GM21576 (cell line): ENCODE measurements around the gene ERCC5.
A peak's percentile ranks its signal among the peaks of the same experiment; 100 is the strongest.

Source experiments
- ATAC-seq: cut with Tn5 transposase; IDR thresholded peaks from one replicate; pipeline ENCODE4 v1.9.1; 2021; ENCODE audit warnings: mild to moderate bottlenecking, moderate library complexity; ENCODE audit not compliant: unreplicated experiment

ERCC5 gene

DNA sequence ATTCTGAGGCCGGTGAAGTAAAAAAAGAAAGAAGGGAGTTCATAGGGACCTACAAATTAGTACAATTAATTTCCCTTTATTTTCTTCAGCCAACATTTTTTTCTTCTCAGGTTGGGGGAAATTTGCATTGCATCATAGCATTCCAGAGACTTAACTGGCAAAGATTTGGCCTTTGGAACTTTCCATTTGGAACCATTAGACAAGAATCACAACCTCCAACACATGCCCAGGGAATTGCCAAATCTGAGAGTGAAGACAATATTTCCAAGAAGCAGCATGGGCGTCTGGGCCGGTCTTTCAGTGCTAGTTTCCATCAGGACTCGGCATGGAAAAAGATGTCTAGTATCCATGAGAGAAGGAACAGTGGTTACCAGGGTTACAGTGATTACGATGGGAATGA is 6.4 kb upstream of the ERCC5 start:
- ATAC-seq, result no peak

DNA sequence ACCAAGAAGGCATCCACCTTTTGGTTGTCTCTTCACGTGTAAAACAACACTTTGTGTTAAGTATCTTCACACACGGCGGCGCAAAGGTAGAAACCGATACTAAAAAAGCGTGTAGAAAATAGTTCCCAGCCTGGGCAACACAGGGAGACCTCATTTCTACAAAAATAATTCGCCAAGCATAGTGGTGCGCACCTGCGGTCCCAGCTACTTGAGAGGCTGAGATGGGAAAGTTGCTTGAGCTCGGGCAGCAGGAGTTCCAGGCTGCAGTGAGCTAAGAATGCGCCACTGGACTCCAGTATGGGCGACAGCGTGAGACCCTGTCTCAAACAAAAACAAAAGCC is 573 bp upstream of the ERCC5 start:
- peak; percentile 13 for ATAC-seq

DNA sequence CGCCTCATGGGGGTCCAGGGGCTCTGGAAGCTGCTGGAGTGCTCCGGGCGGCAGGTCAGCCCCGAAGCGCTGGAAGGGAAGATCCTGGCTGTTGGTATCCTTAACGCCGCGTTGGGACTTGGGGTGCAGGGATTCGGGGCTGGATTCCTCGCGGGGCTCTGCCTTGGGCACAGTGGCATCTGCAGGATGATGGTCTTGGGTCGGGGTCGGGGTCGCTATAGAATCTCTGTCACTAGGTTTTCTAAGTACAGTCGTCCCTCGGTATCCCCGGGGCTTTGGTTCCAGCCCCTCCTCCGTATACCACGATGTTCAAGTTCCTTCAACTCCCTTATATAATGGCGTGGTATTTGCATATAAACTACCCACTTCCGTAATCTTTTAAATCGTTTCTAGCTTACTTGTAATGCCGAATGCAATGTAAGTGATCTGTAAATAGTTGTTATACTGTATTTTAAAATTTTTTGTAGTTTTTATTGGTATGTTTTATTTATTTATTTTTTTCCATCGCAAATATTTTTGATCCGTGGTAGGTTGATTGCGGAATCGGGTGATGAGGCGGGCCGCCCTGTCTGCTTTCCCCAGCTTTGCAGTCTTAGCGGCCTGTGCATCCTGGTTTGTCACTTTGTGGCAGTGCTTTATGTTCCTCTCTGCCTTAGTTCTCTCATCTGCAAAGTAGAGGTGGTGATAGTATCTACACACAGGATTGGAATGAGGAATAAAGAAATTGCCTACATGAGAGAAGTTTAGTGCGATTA is 606 bp downstream of the ERCC5 start:
- ATAC-seq, result peak; percentile 31

DNA sequence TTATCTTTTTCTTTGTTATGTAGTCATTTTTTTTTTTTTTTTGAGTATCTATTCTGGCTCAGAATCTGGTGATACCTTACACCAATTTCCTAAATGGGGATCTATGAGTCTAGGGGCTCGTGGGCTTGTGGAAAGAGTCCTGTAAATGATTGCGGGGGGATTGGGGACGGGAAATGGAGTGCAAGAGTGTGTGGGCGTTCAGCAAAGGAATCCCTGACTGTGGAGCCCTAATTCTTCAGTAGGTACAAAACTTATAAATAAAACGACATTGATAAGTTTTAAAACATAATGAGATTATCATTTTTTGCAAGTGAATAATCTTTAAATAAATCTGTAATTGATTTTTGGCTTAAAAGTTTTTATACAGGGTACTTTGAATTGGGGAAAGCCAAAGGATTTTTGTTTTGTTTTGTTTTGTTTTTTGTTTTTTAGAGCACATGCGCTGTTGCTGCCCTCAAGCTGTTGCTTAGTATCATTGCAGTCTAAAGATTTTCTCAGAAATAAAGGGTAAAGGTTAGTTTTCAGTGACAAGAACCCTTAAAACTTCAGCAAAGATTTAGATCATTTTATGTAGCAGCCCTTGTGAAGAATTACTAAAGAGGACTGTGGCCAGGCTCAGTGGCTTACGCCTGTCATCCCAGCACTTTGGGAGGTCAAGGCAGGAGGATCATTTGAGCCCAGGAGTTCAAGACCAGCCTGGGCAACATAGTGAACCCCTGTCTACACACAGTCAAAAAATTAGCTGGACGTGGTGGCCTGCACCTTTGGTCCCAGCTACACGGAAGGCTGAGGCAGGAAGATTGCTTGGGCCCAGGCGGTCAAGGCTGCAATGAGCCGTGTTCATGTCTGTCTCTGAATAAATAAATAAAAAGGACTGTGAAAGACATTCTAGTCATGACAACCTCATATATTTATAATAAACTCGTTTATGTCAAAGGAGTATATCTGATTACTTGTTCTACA is 1.7 kb downstream of the ERCC5 start:
- ATAC-seq, result no peak

- ATAC-seq, result no peak
Observed at GRCh38 chr13:102848956-102849355, 3.1 kb downstream of the ERCC5 start.

- no peak for ATAC-seq
Observed at GRCh38 chr13:102852556-102852955, 6.7 kb downstream of the ERCC5 start.

DNA sequence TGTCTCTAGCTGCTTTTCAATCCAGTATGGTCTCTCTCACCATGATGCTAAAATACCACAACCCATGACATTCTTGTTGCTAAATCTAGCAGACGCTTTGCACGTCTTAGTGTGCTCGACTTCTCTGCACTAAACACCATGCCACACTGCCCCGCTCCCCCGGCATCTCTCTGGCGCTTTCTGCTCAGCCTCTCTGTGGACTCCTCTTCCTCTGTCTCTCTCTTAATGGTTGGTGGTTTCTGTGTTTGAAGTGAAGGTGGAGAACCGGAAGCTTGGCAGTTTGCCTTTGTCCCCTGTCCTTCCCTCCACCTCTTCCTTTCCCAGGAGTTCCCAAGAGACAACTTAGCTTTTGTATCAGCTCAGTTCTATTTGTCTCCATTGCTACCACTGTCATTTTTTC is 8.8 kb downstream of the ERCC5 start:
- ATAC-seq, result peak; percentile 74

- ATAC-seq, result no peak
Observed at GRCh38 chr13:102856557-102856956, 10.7 kb downstream of the ERCC5 start.

DNA sequence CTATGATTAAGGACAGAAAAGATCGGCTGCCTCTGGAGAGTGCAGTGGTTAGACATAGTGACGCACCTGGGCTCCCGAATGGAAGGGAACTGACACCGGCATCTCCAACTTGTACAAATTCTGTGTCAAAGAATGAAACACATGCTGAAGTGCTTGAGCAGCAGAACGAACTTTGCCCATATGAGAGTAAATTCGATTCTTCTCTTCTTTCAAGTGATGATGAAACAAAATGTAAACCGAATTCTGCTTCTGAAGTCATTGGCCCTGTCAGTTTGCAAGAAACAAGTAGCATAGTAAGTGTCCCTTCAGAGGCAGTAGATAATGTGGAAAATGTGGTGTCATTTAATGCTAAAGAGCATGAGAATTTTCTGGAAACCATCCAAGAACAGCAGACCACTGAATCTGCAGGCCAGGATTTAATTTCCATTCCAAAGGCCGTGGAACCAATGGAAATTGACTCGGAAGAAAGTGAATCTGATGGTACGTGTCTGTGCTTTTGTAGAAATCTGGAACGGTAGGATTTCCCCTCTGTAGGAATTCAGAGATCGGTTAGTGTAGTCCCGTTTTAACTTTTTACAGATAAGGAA is 16.9 kb downstream of the ERCC5 start:
- ATAC-seq, result no peak

- ATAC-seq, result no peak
Observed at GRCh38 chr13:102863590-102863989, 17.8 kb downstream of the ERCC5 start.

DNA sequence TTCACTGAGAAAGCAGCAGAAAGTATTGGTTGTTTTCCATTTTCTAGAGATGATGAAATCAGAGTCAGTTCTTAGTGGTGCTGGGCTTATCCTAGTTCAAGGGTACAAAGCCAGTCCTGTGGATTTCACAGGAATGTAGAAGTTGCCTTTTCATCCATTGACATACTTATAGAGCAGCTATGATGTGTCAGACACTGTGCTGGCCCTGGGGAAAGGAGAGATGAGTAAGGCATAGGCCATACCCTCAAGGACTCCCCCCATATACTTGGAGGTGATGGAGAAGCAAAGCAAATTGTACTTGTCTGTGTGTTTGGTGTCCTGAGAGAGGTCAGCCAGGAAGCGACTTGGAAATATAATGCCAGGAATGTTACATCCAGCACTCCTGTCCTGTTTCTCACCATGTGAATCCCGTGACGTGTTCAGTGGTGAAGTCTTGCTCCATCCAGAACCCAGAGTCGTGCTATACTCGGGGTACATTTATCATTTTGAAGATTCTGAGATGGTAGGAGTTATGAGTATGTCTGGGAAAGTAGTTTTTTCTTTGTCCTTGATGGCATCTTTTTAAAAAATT is 22.6 kb downstream of the ERCC5 start:
- ATAC-seq, result no peak

- peak; percentile 23 for ATAC-seq
Observed at GRCh38 chr13:102869948-102870676, 24.3 kb downstream of the ERCC5 start.

DNA sequence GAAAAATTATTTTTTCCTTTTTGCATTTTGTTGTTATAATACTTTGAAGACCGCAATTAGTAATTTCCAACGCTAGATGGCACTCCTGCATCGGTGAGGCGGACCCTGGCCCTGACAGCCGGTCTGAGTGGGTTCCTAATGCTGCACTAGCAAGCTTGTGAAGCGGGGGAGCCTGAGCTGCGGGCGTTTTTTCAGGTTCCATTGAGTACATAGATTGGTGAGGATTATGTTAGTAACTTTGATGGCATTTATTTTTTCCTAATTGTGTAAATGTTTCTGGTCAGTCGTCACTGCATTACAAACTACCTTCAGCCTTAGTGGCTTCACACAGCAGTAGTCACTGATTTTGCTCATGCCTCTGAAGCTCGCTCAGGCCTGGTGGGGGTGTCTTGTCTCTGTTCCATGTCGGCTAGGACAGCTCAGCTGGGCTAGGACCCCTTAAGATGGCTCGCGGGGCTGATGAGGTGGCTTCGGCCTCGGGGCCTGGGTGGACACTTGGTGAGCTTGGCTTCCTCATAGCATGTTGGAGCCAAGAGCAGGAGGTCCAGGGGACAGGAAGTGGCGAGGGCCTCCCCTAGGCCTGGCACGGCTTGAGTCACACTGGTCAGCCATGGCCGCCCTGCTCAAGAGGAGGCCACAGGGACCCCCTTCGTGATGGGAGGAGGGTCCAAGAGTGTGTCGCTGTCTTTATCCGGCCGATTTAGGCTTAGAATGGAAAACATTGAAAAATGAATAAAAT is 25.0 kb downstream of the ERCC5 start:
- ATAC-seq, result peak; percentile 60

DNA sequence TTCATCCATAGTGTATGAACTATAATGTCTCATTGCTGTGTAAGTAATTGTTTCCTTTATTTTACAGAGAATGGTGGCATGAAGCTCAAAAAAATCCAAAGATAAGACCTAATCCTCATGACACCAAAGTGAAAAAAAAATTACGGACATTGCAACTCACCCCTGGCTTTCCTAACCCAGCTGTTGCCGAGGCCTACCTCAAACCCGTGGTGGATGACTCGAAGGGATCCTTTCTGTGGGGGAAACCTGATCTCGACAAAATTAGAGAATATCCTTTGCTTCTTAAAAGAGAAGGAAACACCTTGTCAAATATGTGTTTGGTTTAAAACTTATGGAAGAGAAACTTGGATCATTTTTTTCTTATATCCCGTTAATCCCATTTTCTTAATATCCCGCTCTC is 26.3 kb downstream of the ERCC5 start:
- ATAC-seq, result no peak

GRCh38 chr13:102872531-102872930 is 26.7 kb downstream of the ERCC5 start:
- ATAC-seq, result no peak

DNA sequence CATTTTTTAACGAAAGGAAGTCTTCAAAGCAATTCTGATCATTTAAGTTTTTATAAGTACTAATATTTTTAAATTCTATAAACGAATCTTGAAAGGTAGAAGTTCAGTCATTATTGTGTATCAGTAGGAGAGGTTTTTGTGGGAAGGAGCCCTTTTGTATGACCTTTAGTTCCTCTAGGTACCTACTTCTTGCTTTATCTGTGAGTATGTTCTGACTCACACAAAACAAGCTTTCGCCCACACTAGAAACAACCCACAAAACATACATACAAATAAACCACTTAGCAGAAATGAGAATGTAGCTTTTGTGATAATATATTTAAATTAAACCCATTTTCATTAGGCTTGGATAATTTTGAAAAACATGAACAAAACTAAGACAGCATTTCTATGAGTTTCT is 27.8 kb downstream of the ERCC5 start:
- ATAC-seq, result no peak

DNA sequence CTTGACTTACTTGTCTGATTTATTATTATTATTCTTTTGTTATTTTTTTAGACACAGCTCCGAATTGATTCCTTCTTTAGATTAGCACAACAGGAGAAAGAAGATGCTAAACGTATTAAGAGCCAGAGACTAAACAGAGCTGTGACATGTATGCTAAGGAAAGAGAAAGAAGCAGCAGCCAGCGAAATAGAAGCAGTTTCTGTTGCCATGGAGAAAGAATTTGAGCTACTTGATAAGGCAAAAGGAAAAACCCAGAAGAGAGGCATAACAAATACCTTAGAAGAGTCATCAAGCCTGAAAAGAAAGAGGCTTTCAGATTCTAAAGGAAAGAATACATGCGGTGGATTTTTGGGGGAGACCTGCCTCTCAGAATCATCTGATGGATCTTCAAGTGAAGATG is 29.4 kb downstream of the ERCC5 start:
- ATAC-seq, result no peak

DNA sequence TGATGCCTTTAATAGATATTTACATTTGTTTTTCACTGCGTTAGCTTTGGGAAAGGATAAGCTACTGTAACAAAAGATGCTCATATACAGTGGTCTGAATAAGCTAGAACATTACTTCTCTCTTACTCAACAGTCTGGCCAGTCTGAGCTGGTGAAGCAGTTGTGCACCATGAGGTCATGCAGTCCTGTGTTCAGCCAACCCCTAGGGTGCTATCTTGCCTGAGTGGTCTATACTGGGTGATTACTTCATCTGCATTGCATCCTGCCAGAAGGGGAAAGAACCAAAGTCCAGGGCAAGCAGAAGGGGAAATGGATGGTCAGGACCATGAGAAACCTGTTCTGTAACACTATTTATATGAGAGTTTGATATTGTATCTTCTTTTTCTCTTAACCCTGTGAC is 31.5 kb downstream of the ERCC5 start:
- no peak for ATAC-seq

- ATAC-seq, result no peak
Observed at GRCh38 chr13:102878481-102878880, 32.6 kb downstream of the ERCC5 start.
